ENCODE data around the gene P4HTM.
"Not testable (repeated sequence)": the region's sequence is repeated elsewhere in the genome, so short reads cannot be mapped to it uniquely, and the experiment has no call there.

Gene P4HTM

GRCh38 chr3:49007771-49008528, 17.9 kb downstream of the P4HTM start:
- peak; percentile 92 for DNase-seq (ENCODE audit: low spot score)

DNA sequence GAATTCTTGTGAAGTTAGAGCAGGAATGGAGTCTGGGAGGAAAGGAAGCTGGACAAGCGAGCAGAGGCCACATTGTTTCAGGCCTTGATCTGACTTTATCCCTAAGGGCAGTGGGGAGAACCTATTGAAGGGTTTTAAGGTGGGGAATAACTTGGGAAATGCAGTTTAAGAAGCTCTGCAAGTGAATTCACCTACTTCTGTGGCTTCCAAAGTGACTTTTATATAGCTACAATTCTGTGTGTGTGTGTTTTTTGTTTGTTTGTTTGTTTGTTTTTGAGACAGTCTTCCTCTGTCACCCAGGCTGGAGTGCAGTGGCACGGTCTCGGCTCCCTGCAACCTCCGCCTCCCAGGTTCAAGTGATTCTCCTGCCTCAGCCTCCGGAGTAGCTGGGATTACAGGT, 18.6 kb downstream of the P4HTM start:
- DNase-seq (ENCODE audit: low spot score), result not testable (repeated sequence)

- no peak for DNase-seq (ENCODE audit: low spot score)
Observed at GRCh38 chr3:49009396-49009795, 19.4 kb downstream of the P4HTM start.

- no peak for DNase-seq (ENCODE audit: low spot score)
Observed at GRCh38 chr3:49012441-49013017, 22.5 kb downstream of the P4HTM start.

GRCh38 chr3:49013113-49013737, 23.2 kb downstream of the P4HTM start:
- no peak for DNase-seq (ENCODE audit: low spot score)

- DNase-seq (ENCODE audit: low spot score), result no peak
Observed at GRCh38 chr3:49013738-49014660, 24.0 kb downstream of the P4HTM start.

GRCh38 chr3:49015072-49015471, 25.0 kb downstream of the P4HTM start:
- DNase-seq (ENCODE audit: low spot score), result no peak

GRCh38 chr3:49015765-49016164, 25.7 kb downstream of the P4HTM start:
- DNase-seq (ENCODE audit: low spot score), result no peak

- DNase-seq (ENCODE audit: low spot score), result no peak
Observed at GRCh38 chr3:49016414-49017228, 26.6 kb downstream of the P4HTM start.

DNA sequence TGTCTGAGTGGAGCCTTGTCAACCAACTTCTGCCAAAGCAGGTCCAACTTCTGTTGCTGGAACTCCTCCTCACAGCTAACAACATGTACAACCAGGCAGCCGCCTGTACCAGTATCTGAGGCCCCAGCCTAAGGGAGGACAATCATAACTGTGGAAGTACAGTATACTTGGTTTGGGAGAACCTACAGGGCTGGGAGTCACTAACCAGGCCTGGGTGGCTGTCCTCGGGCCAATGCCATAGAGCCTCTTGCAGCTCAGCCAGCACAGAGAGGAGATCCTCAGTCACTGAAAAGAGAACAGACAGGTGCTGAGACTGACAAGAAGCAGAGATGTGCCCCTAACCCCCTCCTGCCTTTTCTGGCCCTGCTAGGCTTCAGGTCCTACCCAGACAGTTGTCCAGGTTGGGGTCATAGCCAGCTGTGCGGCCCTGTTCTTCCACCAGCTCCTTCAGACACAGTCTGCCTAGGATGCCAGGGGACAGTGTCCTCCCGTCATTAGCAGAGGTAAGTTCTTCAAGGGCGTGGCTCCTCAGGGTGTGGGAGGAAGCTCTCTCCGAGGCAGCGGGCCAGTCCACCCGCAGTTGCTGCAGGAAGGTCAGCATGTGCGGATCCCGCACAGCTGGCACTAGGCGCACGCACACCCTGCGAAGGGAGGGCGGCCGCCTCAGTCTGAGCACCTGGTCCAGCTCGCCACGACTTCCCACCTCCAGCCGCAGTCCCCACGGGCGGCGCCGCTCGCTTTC, 27.4 kb downstream of the P4HTM start:
- no peak for DNase-seq (ENCODE audit: low spot score)

GRCh38 chr3:49017971-49018706, 28.1 kb downstream of the P4HTM start, which contains the start of gene DALRD3:
Gene DALRD3, minus strand, starts transcription at chr3:49018580. Its CDS starts 16 bp downstream, at chr3:49018564.
- DNase-seq (ENCODE audit: low spot score), result peak; percentile 76

DNA sequence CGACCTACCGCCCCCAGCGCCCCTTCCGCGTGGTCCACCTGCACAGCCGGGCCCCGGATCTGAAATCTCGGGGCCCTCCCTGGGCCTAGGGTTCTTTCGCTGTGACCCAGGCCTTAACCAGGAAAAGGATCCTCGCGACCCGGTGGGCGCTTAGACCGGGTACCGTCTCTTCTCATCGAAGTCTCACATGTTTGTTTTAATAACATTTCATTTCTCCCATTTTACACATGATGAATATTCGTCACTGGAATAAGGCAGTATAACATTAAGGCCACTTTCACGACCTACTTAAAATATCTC, 28.6 kb downstream of the P4HTM start:
- no peak for DNase-seq (ENCODE audit: low spot score)

- no peak for DNase-seq (ENCODE audit: low spot score)
Observed at GRCh38 chr3:49019941-49020329, 29.9 kb downstream of the P4HTM start.

- peak; percentile 29 for DNase-seq (ENCODE audit: low spot score)
Observed at GRCh38 chr3:49020330-49021212, 30.5 kb downstream of the P4HTM start.

DNA sequence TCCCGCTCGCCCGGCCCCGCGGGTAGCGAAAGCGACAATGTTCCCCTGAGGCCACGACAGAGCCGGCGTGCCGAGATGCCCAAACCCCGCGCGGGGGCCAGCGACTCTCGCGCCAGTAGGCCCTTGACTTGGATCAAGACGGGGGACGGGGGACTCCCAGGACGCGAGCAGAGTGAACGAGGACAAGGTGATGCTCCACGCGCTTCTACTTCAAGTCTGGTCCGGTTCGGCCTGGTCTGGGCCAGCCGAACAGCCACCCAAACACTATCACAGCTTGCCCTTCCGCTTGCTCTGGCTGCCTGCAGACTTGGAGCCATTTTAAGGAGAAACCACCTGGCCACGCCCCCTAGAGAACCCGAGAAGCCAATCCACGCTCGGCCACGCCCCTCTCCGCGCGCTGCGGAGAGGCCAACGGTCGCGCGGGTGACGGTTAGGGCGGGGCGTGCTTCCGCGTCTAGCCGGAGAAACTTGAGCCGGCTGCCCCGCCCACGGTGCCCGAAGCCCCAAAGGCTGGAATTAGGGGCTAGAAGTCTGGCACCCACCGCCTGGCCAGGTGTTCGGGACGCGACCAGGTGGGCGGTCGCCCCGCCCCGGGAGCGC, 31.3 kb downstream of the P4HTM start:
- DNase-seq (ENCODE audit: low spot score), result peak; percentile 97

GRCh38 chr3:49021813-49022687, 32.0 kb downstream of the P4HTM start, which contains the start of gene NDUFAF3:
Gene NDUFAF3, plus strand, starts transcription at chr3:49022121. Its CDS starts 24 bp downstream, at chr3:49022145.
- DNase-seq (ENCODE audit: low spot score), result peak; percentile 94

DNA sequence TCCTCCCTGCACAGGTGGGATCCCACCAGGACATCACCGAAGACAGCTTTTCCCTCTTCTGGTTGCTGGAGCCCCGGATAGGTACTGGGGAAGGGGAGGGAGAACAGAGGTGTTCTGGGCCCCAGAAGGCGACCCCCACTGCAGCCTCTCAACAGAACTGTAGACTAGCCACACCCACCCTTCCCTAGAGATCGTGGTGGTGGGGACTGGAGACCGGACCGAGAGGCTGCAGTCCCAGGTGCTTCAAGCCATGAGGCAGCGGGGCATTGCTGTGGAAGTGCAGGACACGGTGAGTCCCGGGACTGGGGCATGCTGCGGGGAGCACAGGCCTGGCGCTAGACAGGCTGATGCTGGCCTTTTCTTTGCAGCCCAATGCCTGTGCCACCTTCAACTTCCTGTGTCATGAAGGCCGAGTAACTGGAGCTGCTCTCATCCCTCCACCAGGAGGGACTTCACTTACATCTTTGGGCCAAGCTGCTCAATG, 32.7 kb downstream of the P4HTM start:
- no peak for DNase-seq (ENCODE audit: low spot score)
